Forelimb muscle (tissue), 1 donor: ENCODE data around the gene TTC7B. TPM values are rescaled to one million over a fixed set of nuclear protein-coding genes. Genes with fewer than 3 reads are reported as not detected.

ENCODE experiments used
- DNase-seq: peaks from one replicate; pipeline ENCODE4 v3.0.0-alpha.2; 2013; ENCODE audit warnings: low read depth
- polyA plus RNA-seq: library from polyadenylated mRNA; unstranded; fragments of 120-200 nt; gene quantifications from one replicate; pipeline ENCODE4 v1.2.1, GENCODE V29; 2013; ENCODE audit not compliant: insufficient read length

TTC7B gene
- polyA plus RNA-seq, 1 donor, result 33.2 TPM

DNA sequence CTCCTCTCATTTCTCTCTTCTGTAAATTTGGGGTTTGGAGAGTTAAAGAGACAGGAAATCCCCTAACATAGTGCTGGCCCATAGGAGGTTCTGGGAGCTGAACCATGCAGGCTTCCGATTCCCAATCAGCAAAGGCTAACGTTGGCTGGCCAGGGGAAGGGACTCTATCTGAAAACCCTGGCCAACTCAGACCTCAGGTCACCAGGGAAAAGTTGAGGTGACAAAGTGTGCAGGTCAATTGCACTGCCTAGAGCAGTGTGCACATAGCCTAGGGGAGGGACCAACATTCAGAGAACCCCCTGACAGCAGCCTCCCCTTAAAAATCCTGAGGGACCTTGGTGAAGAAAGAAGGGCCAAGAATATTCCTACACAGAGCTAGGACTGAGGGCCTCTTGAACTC is 38.9 kb downstream of the TTC7B start:
- no peak for DNase-seq

DNA sequence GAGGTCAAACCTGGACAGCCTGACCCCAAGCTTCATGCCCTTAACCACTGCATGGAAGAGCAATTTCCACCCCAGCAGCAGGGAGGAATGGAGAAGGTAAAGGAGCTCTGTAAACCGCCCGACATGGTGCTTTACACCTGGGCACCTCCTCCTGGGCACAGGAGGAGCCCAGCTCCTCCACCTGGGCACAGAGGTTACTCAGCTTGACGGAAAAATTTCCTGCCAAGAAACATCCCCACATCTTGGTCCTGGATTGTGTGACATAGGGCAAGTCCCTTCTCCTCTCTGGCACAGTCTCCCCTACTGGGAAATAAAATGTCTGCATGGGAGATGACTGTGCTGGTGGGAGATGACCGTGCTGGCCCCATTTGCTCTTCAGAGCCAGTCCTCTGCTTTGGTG is 40.8 kb downstream of the TTC7B start:
- no peak for DNase-seq

DNA sequence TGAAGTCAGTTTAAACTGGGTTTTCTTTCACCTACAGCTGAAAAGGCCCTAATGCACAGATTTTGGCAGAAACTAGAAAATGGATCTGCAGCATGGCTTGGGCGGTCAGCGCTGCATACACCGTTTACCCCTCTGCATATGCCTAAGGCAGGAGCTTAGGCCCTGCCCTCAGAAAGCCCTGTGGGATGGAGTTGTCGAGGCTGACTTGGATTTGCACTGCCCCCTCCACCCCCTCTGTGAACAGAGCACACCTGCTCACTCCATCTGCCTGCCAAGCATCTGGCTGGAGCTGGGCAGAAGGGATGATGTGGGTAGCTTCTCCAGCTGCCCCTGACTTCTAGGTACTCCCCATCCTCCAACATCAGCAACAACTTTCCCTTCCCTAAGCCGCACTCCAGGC is 41.9 kb downstream of the TTC7B start:
- DNase-seq, result no peak

DNA sequence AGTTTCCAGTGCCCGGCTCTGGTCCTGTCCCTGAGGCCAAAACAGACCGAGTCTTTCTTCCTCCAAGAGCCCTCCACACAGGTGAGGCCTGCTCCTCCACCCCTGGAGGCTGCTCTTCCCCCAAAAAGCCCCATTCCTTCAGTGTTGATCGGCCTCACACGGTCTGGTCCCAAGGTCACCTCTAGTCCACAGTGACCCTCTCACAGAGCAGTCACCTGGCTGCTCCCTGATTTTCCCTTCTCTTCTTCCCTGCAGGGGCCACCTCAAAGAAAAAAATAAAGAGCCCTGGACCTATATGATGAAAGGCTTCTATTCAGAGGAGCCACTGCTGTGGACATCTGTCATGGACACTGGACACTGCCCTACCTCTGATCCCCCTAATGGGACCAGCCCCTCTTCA is 42.5 kb downstream of the TTC7B start:
- no peak for DNase-seq

DNA sequence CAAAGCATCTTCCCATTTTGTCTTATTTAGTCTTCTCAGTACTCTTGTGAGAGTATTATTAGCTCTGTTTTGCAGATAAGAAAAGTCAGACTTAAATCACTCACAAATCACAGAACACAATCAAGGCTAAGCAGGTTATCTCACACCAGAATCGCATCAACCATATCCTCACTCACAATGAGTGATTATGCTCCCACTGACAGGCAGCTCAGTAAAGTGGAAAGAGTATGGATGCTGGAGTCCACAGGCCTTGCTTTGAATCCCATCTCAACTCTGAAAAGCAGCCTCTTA is 43.1 kb downstream of the TTC7B start:
- DNase-seq, result no peak

DNA sequence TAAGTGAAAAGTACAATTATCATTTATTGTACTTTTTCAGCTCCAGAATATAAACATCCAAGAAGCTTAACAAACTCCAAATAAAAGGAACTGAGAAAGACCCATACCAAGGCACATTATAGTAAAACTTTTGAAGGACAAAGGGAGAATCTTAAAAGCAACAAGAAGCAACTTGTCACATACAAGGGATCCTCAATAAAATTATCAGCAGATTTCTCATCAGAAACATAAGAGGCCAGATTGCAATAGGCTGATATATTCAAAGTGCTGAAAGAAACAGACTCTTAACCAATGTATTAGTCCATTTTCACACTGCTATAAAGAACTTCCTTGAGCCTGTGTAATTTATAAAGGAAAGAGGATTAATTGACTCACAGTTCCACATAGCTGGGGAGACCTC is 48.3 kb downstream of the TTC7B start:
- no peak for DNase-seq

DNA sequence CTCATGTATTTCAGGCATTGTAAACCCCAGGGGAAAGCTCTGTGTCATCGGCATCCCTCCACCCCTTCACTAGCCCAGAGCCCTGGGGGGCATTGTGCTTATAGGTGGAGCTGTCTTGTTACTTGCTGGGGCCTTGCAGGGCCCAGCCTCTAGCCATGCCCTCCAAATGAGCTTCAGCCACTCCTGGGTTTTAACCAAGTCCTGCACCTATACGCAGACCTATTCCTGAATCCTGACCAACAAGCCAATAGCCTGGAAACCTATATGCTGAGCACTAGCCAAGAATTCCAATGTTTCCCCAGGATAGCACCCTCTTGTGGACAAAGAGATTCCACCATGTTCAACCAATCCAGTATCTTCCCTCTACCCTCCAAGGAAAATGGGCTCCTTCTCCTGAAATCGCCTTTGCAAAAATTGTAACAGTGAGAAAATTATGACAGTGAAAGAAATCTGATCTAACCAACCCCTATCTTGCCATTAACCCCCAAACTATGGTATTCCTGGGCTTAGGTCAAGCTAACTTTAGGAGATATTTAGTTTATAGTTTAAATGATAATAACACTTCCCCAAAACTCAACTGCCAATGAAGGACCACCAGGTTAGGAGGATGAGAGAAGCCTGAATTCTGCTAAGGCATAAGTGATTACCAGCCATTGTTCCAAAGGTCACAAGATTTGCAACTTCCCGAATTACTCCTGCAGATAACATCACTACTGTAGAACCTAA is 55.5 kb downstream of the TTC7B start:
- DNase-seq, result no peak

DNA sequence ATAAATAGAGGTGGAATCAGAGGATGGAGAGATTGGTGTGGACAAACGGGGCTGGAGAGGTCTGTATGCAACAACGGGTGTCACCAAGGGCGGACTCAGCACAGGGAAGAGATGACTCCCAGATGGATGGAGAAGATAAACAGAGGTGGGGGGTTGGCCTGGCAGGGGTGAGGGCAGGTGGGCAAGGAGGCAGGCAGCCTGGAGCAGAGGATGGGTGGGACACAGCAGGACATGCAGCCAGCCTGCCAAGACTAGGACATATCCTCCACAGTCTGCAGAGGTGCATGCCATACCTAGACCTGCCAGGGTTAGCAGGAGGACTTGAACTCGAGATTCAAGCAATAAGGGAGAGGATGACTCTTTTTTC is 56.2 kb downstream of the TTC7B start:
- no peak for DNase-seq

DNA sequence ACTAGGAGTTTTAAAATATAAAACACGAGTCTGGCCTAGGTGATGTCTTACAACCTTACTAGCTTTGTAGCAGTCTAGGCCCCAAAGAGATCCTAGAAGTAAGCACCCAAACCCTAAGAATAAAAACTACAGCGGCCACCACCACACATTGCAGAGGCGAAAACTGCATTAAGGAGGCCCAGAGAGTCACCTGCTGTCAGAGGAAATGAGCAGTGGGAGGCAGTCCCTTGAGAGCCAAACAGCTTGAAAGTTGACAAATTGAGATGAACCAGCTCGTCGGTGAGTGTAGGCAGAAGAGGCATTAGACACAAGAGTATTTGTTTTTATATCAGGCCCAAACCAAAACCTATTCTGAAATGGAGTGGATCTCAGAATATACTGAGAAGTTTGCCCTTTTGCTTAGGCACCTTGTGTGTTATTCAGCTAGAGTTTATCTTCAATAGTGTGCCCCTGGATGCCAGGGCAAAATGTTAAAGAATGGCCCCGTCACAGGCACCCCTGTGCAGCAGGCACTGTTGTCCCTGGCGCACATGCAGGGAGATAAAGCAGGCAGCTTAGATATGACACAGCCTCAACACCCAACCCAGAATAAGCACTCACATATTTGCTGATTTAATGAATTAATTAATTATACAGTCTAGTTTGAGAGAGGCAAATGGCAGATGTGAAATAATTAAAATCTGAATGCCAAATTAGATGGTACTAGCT is 56.7 kb downstream of the TTC7B start:
- no peak for DNase-seq

DNA sequence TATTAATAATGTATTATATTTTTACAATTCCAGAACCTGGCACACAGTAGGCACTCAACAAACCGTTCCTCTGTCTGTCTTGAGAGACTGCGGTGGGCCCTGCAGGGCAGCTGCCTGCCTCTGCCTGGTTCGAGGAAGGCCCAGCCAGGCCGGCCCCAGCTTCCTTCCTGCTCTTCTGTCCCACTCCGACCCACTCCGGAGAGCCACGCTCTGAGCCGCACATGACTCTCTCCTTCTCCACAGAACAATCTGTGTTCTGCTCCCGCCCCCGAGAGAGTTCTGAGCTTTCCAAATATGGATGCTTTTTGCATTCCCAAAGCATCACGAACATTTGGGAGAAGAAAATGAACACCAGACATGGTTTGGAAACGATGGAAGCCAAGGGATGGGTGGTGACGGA is 57.3 kb downstream of the TTC7B start:
- DNase-seq, result no peak

DNA sequence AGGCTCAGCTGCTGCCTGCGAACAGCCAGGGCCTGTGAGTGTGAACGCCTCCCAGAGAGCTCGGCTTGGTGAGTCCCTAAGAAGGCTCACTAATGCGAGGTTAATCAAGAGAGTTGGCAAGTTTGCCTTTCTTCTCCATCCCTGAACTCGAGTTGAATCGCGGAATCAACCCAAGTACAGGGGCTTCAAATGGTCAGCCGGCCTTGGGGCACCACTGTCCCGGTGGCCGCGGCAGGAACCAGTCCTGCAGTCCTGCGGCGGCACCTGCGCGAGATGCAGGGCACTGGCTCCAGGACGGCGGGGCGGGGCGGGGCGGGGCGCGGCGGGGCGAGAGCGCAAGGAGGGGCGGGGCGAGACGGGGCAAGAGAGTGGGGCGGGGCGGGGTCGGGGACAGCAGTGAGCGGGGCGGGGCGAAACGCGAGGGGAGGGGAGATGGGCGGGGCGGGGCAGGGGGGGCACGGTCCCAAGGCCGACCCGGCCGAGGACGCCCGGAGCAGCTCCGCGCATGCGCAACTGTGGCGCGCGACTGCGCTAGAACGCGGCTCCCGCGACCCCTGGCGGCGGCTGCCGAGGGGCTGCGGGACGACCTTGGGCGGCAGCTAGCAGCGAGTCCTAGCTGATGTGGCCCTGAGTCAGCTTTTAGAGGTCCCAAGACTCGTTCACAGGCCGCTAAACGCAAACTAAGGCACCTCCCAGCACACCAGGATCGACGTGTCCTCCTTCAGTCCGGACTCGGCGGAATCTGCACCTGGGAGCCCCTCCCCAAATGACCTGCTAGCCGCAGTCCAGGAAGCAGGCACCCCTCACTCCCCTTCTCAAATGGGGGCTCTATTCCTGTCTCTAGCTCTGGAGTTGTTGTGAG is 58.0 kb downstream of the TTC7B start:
- peak; percentile 78 for DNase-seq

DNA sequence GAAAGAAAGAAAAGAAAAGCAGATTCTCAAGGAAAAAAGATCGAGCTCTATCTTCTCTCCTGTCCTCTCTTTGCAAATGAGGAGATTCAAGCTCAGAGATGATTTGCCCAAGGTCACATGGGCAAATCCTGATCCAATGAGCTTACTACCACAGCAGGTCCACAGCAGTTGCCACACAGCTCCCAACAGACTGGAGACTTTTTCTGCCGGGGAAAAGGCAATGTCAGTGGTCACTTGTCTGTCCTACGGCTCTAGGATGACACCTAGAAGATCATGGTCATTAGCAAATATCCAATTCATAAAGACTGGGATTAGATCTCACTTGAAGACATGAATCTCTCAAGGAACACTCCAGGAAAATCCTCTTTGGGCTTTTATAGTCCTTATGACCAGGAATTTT is 58.8 kb downstream of the TTC7B start:
- no peak for DNase-seq

DNA sequence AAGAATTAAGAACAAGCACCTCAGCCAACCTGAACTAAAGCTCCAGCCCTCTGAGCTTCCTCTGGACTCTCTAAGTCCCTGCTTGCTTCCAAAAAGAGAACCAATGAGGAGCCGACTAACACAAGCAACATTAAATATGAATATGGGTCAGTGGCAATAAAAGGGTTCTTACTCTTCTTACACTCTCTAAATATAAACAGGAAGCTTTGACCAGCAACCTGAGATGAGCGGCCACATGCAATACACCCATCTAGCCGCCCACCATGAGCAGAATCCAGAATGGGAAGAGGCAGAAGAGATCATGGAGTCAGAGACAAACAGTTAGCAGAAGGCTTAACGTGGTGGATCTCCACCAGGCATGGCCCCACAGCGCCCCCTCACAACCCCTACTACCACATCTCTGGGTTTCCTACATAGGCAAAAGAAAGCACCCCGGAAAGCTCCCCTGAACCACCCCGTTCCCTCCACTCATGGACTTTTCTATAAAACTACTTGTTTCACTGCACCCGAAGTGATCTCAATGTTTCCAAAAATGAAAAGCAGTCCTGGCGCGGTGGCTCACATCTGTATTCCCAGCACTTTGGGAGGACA is 59.4 kb downstream of the TTC7B start:
- no peak for DNase-seq

DNA sequence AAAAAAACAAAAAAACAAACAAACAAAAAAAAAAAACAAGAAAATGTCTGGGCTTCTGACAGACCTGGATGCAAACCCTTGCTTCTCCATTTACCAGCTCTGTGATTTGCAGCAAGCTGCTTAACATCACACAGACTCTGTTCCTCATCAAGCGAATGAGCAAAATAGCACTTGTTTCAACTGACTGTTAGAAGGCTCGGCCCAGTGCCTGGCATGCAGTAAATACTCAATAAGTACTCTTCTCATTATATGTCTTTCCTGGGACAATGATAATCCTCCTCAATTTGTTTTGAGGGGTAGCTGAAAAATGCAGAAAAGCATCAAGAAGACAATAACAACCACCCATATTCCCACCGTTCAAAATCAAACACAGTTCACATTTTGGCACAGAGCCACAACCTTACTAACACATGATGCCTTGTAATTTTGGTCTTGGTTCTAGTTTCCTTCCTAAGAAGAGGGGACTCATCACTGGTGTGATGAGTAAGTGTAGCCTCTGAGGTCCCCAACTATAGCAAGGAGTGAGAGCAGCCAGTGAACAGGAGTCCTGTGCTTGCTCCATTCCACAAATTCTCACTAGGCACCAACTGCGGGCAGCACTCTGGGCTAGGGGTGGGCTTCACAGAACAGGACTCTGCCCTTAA is 60.4 kb downstream of the TTC7B start:
- no peak for DNase-seq

DNA sequence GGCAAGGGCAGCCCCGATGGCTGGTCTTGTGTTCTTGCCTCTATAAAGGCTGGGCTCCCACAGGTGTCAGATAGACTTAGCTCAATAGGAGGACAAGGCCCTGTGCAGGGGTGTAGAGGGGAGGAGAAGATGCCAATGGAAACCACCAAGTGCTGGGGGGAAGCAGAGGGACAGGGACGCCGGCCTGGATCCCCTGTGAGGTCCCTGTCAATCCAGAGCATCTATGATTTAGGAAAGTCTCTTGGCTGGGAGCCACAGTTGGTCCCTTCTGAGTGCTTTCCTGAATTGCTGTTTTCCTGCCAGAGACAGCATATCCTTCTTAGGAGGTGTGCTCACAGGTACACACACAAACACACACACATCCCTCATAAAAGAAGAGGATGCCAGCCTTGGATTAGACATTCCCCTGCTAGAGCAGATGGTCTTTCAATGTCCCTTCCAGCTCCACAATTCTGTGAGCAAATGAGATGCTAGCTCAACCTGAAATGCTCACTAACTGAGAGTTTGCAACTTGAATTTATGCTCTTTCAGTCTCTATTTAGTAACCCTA is 62.7 kb downstream of the TTC7B start:
- no peak for DNase-seq

DNA sequence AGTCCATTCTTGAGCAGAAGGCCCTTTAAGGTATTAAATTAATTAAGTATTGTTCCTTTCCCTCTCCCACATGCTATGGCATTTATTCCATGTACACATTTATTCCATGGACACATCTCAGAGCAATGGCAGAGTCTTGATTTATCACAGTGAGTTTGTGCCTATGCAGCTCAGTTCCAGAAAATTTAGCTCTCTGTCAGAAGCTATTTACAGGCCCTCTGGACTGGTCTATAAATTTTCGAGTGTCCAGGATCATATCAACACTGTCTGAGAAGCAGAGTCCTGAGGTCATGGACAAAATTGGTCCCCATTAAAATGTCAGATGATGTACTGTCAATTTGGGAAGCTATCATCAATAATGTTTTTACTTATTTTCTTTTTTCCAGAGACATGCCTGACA is 65.5 kb downstream of the TTC7B start:
- DNase-seq, result no peak

DNA sequence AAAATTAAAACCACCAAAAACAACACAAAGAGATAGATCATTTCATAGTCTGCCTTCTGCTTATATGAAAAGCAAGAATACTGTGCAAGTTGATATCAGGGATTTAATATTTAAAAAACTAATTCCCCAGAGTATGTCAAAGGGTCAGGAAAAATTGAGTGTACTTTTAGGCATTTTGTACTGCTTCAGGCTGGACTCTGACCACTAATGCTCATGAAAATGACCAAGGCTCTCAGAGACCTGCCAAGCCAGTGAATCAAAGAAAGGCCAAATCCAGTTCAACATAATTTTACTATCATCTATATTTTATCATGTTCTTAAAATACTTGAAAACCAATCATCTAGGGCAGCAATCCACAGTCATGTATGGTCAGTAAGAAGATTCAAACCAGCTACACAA is 66.0 kb downstream of the TTC7B start:
- no peak for DNase-seq

DNA sequence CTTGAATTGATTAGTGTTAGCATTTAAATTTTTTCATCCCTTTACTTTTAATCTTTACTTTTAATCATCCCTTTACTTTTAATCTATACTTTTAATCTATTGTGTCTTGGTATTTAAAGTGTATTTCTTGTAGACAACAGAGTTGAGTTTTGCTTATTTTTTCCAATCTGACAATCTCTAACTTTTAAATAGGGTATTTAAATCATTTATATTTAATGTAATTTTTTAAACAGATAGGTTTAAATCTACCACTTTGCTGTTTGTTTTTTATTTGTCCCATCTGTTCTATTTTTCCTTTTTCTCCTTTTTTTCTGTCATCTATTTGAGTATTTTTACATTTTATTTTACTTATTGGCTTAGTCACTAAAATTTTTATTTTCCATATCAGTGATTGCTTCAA is 68.3 kb downstream of the TTC7B start:
- no peak for DNase-seq

DNA sequence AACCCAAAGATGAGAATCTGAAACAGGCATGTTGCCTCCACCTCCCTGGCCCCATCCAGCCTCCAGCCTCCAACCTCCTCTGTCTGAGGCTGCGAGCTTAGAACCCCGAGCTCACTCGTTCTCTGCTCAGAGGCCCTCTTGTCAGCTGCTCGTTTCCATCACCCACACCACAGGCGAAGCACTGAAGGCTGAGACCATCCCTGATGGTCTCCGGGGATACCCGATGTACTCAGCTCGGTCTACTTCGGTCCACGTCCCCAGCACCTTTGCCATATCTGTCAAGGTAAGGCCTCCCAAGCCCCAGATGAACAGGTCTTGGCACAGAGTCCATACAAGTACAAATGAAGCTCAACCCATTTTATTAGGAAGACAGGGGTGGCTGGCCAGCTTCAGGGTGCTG is 72.4 kb downstream of the TTC7B start:
- no peak for DNase-seq

DNA sequence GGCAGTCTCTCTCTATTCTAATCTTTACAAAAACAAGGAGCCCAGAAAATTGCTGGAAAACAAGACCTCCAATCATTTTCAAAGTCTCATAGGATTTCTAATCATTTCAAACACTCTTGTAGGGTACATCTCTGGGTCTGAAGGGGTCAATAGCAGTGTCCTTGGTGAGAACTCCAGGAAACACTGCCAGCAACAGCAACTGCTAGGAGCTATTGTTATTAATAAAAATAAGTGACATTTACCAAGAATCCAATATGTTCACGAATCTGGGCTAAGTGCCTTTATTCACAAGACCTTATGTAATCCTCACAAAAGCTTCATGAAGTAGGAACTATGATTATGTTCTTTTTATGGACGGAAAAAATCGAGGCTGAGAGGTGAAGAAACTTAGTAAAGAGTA is 72.8 kb downstream of the TTC7B start:
- DNase-seq, result peak; percentile 74

DNA sequence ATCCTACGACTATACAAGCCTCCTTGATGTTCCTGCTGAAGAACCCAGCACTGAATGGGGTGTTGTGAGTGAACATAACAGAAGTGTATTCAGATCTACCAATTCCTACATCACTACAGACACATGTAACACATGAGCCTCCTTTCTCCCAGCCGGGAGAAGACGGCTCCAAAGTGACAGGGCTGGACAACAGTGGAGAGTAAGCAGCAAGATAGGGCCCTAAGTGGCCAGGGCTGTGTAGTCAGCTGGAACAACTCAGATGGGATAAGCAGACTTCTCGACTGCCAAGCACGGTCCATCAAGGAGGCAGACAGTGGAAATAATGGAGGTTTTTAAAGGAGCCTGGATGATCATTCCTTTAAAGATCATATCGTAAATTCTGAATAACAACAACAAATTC is 73.5 kb downstream of the TTC7B start:
- no peak for DNase-seq

DNA sequence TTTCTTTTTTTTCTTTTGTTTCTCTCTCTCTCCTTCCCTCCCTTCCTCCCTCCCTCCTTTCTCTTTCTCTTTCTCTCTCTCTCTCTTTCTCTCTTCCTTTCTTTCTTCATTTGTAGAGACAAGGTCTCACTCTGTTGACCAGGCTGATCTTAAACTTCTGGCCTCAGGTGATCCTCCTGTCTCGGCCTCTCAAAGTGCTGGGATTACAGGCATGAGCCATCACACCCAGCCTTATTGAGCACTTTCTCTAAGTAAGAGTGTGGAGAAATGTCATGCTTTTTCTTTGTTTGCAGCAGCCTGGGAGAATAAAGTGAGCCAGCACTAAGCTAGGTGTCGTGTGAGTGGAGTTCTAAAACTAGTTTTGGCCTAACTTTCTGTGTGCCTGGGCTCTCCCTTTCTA is 74.0 kb downstream of the TTC7B start:
- DNase-seq, result no peak
